OCI-LY1 (cell line): ENCODE data around the gene C8A.

Source experiments
- EZH2 ChIP-seq: fragments of 200-600 bp; sonication (generic), shearing (Covaris generic); IDR thresholded peaks from 2 replicates; pipeline ENCODE4 v1.8.0; 2017; ENCODE audit warnings: borderline replicate concordance, mixed run types, mild to moderate bottlenecking, antibody characterized with exemption, low read length, moderate library complexity, mixed read lengths
- TF ChIP-seq, protein P1 (sequence below): fragments of 200-600 bp; sonication (generic), shearing (Covaris generic); IDR thresholded peaks from 2 replicates; pipeline ENCODE4 v1.5.1; 2017; ENCODE audit warnings: mild to moderate bottlenecking, antibody characterized with exemption, low read length, moderate library complexity, mixed read lengths

DNA sequence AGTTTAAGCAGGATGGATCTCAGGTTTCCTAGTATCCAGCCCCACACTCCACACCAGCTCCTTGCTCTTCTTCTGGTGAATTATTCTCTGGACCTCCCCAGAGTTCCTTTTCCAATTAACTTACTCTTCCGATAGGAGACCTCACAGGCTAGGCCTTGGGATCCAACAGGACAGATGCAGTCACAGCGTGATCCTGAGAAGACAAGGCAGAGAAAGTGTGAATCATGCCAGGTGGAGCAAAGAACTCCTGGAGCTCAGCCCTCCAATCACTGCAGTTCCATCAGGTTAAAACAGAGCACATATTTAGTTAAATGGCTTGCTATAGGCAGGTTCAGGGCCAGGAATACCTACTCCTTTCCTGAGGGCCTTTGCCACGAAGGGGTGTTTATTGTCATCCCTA lies 77.1 kb downstream of the C8A start:
- TF ChIP-seq, protein P1, sequence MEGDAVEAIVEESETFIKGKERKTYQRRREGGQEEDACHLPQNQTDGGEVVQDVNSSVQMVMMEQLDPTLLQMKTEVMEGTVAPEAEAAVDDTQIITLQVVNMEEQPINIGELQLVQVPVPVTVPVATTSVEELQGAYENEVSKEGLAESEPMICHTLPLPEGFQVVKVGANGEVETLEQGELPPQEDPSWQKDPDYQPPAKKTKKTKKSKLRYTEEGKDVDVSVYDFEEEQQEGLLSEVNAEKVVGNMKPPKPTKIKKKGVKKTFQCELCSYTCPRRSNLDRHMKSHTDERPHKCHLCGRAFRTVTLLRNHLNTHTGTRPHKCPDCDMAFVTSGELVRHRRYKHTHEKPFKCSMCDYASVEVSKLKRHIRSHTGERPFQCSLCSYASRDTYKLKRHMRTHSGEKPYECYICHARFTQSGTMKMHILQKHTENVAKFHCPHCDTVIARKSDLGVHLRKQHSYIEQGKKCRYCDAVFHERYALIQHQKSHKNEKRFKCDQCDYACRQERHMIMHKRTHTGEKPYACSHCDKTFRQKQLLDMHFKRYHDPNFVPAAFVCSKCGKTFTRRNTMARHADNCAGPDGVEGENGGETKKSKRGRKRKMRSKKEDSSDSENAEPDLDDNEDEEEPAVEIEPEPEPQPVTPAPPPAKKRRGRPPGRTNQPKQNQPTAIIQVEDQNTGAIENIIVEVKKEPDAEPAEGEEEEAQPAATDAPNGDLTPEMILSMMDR, result no peak
- no peak for TF ChIP-seq EZH2
